ENCODE data around the gene CEACAM4.
"Not testable (repeated sequence)": the region's sequence is repeated elsewhere in the genome, so short reads cannot be mapped to it uniquely, and the experiment has no call there.

The CEACAM4 gene

DNA sequence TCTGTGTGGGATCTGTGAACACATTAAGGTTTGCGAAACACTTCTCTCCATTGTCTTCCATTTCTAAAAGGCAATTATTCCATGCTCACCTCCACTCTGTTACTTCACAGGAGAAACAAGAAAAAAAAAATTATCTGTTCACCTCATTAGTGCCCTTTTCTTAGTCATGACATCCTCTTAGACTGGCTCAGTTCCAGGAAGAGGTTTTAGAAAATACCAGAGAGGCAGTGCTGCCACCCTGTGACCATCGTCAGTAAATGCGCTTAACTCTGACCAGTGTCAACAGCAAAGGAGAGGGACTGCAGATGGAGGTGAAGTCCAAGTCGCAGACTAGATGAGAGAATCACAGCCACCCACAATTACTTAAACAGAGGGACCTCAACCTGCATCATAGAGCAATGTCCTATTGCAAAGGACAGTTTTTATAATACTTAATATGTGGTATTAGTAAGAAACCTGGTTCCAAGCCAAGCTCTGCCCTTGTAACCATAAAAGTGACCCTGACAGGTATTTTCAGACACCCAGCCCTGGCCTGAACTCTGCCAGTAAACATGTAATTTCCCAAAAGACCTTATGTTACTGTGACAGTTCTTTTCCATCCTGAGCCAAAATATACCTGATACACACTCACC lies 31.5 kb downstream of the CEACAM4 start:
- H3K4me3 ChIP-seq (ENCODE audit: low read depth in 1 of 2, low read length in 2 of 2), result no peak overlapping the region
- no peaks in the 10 kb centered on the region for H3K36me3 ChIP-seq (ENCODE audit: insufficient read depth, low read length)
- H3K27me3 ChIP-seq (ENCODE audit: control insufficient read depth in 1 of 2, insufficient read depth in 2 of 2, low read length in 2 of 2), result peaks cover 0 to 8% of the 10 kb centered on the region in 2 donors
- H3K27ac ChIP-seq (ENCODE audit: low read depth, low read length), result no peak overlapping the region
- H3K9me3 ChIP-seq (ENCODE audit: low read length), result no peaks in the 10 kb centered on the region
- no peaks in the 10 kb centered on the region for H3K4me1 ChIP-seq (ENCODE audit: insufficient read depth, low read length)
- H3K9ac ChIP-seq (ENCODE audit: low read length), result no peak overlapping the region

DNA sequence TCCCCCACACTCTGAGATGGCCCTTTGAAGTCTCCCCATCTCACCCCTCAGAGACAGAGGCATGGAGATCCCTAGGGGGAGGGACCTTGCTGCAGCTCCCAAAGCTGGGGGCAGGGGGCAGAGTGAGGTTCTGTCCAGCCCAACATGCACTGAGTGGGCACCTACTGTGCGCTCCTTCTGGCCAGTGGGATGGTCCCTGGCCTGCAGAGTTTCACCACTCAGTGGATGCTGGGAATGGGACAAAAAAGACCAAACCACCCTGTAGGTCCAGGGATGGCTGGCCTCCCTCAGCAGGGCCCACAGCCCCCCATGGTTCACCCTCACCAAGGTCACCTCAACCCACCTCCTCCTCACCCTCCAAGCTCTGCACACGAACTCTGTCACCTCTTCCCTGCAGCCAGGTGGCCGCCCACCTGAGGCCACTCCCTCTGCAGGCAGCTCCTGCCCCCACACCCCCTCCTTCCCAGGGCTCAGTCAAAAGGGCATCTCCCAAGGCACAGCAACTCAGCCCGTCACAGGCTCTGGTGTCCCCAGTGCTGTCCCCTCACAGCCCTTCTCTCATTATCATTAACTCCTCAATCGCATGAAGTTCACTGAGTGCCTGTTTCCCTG lies 34.8 kb downstream of the CEACAM4 start:
- Histone ChIP-seq H3K9me3 (ENCODE audit: low read length) (no peaks in the 10 kb centered on the region), H3K27me3 (ENCODE audit: control insufficient read depth in 1 of 2, insufficient read depth in 2 of 2, low read length in 2 of 2) (peaks cover 0 to 8% of the 10 kb centered on the region in 2 donors), H3K27ac (ENCODE audit: low read depth, low read length) (no peak overlapping the region), H3K4me1 (ENCODE audit: insufficient read depth, low read length) (no peaks in the 10 kb centered on the region), H3K9ac (ENCODE audit: low read length) (no peak overlapping the region), H3K36me3 (ENCODE audit: insufficient read depth, low read length) (no peaks in the 10 kb centered on the region), H3K4me3 (ENCODE audit: low read depth in 1 of 2, low read length in 2 of 2) (no peak overlapping the region)

- peaks cover 0 to 8% of the 10 kb centered on the region in 2 donors for H3K27me3 ChIP-seq (ENCODE audit: control insufficient read depth in 1 of 2, insufficient read depth in 2 of 2, low read length in 2 of 2)
- H3K27ac ChIP-seq (ENCODE audit: low read depth, low read length), result no peak overlapping the region
- no peaks in the 10 kb centered on the region for H3K9me3 ChIP-seq (ENCODE audit: low read length)
- H3K4me3 ChIP-seq (ENCODE audit: low read depth in 1 of 2, low read length in 2 of 2), result no peak overlapping the region
- H3K36me3 ChIP-seq (ENCODE audit: insufficient read depth, low read length), result no peaks in the 10 kb centered on the region
- no peaks in the 10 kb centered on the region for H3K4me1 ChIP-seq (ENCODE audit: insufficient read depth, low read length)
- H3K9ac ChIP-seq (ENCODE audit: low read length), result no peak overlapping the region
Measured at GRCh38 chr19:41590936-41591335, 35.9 kb downstream of the CEACAM4 start.

- Histone ChIP-seq H3K9me3 (ENCODE audit: low read length) (no peaks in the 10 kb centered on the region), H3K9ac (ENCODE audit: low read length) (no peak overlapping the region), H3K27ac (ENCODE audit: low read depth, low read length) (no peak overlapping the region)
Measured at GRCh38 chr19:41589371-41589770, 37.5 kb downstream of the CEACAM4 start.

DNA sequence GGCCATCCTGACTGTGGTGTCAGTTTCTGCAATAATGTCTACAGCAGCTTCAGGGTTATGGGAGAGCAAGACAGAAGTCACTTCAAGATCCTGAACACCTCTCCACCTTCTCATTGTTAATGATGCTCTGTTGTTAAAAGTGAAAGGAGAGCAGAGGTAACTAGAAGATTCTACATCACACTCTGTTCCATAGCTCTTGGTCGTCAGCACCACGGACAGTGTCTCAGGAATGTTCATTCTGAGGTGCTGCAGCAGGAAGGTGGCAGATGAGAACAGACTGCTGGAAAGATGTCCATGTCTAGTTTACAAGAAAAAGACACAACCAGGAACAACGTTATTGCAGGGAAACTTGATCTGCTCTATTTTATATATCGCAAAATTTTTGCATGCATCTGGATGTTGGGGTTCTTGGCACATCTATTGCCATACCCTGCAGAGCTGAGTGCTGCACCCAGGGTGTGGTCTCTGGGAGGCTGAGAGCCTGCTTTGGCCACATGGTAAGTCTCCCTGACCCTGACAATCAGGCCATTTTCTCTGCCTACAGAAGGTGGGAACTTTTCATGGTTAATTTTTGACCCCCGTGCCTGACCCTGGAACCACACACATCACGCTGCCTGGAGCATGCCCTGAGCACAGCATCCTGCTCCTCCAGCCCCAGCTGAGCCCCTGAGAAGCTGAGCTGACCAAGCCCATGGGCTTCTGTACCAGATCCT lies 38.2 kb downstream of the CEACAM4 start:
- no peaks in the 10 kb centered on the region for H3K9me3 ChIP-seq (ENCODE audit: low read length)
- no peak overlapping the region for H3K27ac ChIP-seq (ENCODE audit: low read depth, low read length)
- no peaks in the 10 kb centered on the region for H3K4me1 ChIP-seq (ENCODE audit: insufficient read depth, low read length)
- H3K36me3 ChIP-seq (ENCODE audit: insufficient read depth, low read length), result no peaks in the 10 kb centered on the region
- H3K4me3 ChIP-seq (ENCODE audit: low read depth in 1 of 2, low read length in 2 of 2), result no peak overlapping the region
- peaks cover 0 to 8% of the 10 kb centered on the region in 2 donors for H3K27me3 ChIP-seq (ENCODE audit: control insufficient read depth in 1 of 2, insufficient read depth in 2 of 2, low read length in 2 of 2)
- no peak overlapping the region for H3K9ac ChIP-seq (ENCODE audit: low read length)

More at GRCh38 chr19:41589371-41589770, 37.5 kb downstream of the CEACAM4 start:
- Histone ChIP-seq H3K4me3 (ENCODE audit: low read depth in 1 of 2, low read length in 2 of 2) (no peak overlapping the region), H3K36me3 (ENCODE audit: insufficient read depth, low read length) (no peaks in the 10 kb centered on the region), H3K4me1 (ENCODE audit: insufficient read depth, low read length) (no peaks in the 10 kb centered on the region), H3K27me3 (ENCODE audit: control insufficient read depth in 1 of 2, insufficient read depth in 2 of 2, low read length in 2 of 2) (peaks cover 0 to 8% of the 10 kb centered on the region in 2 donors)

- Histone ChIP-seq H3K27me3 (ENCODE audit: control insufficient read depth in 1 of 2, insufficient read depth in 2 of 2, low read length in 2 of 2) (peaks cover 0 to 8% of the 10 kb centered on the region in 2 donors), H3K4me3 (ENCODE audit: low read depth in 1 of 2, low read length in 2 of 2) (no peak overlapping the region), H3K4me1 (ENCODE audit: insufficient read depth, low read length) (no peaks in the 10 kb centered on the region), H3K9ac (ENCODE audit: low read length) (no peak overlapping the region), H3K9me3 (ENCODE audit: low read length) (no peaks in the 10 kb centered on the region), H3K36me3 (ENCODE audit: insufficient read depth, low read length) (no peaks in the 10 kb centered on the region), H3K27ac (ENCODE audit: low read depth, low read length) (no peak overlapping the region)
Measured at GRCh38 chr19:41587838-41588210, 39.0 kb downstream of the CEACAM4 start.

DNA sequence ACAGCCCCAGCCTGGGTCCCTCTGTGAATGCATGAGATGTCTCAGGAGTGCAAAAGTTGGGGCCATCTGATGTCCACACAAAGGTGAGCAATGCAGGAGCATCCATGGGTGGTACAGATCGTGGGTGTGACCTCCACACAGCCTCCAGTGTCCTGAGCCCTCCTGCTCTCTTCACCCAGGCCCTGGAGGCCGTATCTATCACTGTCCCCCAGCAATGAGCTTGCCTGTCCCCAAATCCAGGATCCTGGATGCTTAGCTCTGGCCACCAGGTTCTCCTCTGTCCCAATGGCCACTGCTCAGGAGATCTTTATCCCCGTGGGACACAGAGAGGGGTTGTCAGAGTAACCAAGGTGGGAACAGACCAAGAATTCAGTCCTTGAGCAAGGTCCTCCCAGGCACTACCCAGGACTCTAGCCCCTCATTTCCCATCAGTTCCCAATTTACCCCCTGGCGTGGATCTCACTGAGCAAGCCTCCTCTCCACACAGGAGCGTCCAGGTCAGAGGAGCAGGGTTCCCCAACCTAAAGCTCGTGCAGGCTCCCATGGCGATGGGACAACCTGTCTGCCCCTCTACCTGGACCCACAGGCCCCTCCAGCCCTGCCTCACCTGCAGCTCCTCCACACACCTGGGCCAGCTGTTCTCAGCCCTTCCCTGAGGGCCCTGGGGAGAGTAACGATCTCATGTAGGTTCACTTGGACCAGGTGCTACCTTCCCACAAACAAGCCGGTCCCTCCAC lies 39.6 kb downstream of the CEACAM4 start:
- no peaks in the 10 kb centered on the region for H3K9me3 ChIP-seq (ENCODE audit: low read length)
- H3K4me1 ChIP-seq (ENCODE audit: insufficient read depth, low read length), result no peaks in the 10 kb centered on the region
- no peak overlapping the region for H3K27ac ChIP-seq (ENCODE audit: low read depth, low read length)
- peaks cover 0 to 5% of the 10 kb centered on the region in 2 donors for H3K27me3 ChIP-seq (ENCODE audit: control insufficient read depth in 1 of 2, insufficient read depth in 2 of 2, low read length in 2 of 2)
- H3K36me3 ChIP-seq (ENCODE audit: insufficient read depth, low read length), result no peaks in the 10 kb centered on the region
- no peak overlapping the region for H3K4me3 ChIP-seq (ENCODE audit: low read depth in 1 of 2, low read length in 2 of 2)
- H3K9ac ChIP-seq (ENCODE audit: low read length), result no peak overlapping the region

DNA sequence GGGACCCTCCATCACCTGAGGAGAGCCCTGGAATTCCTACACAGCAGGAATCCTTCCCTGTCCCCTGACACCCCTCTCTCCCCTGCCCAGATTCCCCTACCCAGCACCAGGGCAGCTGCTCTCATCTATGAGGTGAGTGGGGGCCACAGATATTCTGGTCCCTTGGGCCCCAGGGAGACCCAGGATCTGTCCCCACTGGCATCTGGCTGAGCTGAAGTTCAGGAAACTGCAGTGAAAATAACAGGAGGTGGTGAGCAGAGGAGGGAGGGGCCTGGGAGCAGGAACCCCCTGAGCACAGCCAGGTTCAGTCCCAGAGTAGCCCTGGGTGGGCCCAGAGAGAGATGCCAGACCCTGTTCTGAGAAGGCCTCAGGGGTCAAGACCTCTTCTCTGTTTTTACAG lies 40.8 kb downstream of the CEACAM4 start:
- H3K9me3 ChIP-seq (ENCODE audit: low read length), result no peaks in the 10 kb centered on the region
- no peaks in the 10 kb centered on the region for H3K4me1 ChIP-seq (ENCODE audit: insufficient read depth, low read length)
- H3K36me3 ChIP-seq (ENCODE audit: insufficient read depth, low read length), result no peaks in the 10 kb centered on the region
- H3K27me3 ChIP-seq (ENCODE audit: control insufficient read depth in 1 of 2, insufficient read depth in 2 of 2, low read length in 2 of 2), result no peaks in the 10 kb centered on the region
- no peak overlapping the region for H3K9ac ChIP-seq (ENCODE audit: low read length)
- no peak overlapping the region for H3K4me3 ChIP-seq (ENCODE audit: low read depth in 1 of 2, low read length in 2 of 2)
- no peak overlapping the region for H3K27ac ChIP-seq (ENCODE audit: low read depth, low read length)

DNA sequence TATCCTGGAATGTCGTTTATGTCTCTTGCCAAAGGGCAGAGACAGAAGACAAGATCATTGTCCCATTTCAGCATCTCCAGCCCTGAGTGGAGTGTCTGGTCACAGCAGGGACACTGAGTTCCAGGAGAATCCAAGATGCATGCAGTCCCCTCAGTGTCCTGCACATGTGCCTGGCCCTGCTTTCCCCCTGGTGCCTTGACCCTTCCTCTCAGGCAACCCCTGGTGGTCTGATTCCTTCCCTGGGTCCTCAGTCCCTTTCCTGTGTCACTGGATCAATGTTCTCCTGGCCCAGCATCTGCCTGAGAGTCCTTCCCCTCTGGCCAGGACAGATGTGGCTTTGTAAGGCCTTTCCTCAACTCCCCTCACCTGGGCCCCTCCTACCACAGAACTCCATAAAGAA lies 41.9 kb downstream of the CEACAM4 start:
- H3K4me1 ChIP-seq (ENCODE audit: insufficient read depth, low read length), result no peaks in the 10 kb centered on the region
- no peak overlapping the region for H3K9ac ChIP-seq (ENCODE audit: low read length)
- H3K36me3 ChIP-seq (ENCODE audit: insufficient read depth, low read length), result no peaks in the 10 kb centered on the region
- no peaks in the 10 kb centered on the region for H3K9me3 ChIP-seq (ENCODE audit: low read length)
- H3K27ac ChIP-seq (ENCODE audit: low read depth, low read length), result no peak overlapping the region
- H3K27me3 ChIP-seq (ENCODE audit: control insufficient read depth in 1 of 2, insufficient read depth in 2 of 2, low read length in 2 of 2), result no peaks in the 10 kb centered on the region
- no peak overlapping the region for H3K4me3 ChIP-seq (ENCODE audit: low read depth in 1 of 2, low read length in 2 of 2)

GRCh38 chr19:41584260-41584810 lies 42.5 kb downstream of the CEACAM4 start:
- Histone ChIP-seq H3K9ac (ENCODE audit: low read length) (no peak overlapping the region), H3K36me3 (ENCODE audit: insufficient read depth, low read length) (no peaks in the 10 kb centered on the region)

GRCh38 chr19:41582577-41583182 lies 44.2 kb downstream of the CEACAM4 start:
- H3K36me3 ChIP-seq (ENCODE audit: insufficient read depth, low read length); H3K4me3 ChIP-seq (ENCODE audit: low read depth in 1 of 2, low read length in 2 of 2); H3K9ac ChIP-seq (ENCODE audit: low read length); H3K27ac ChIP-seq (ENCODE audit: low read depth, low read length); H3K4me1 ChIP-seq (ENCODE audit: insufficient read depth, low read length); H3K9me3 ChIP-seq (ENCODE audit: low read length); H3K27me3 ChIP-seq (ENCODE audit: control insufficient read depth in 1 of 2, insufficient read depth in 2 of 2, low read length in 2 of 2): not testable (repeated sequence)

More at GRCh38 chr19:41584260-41584810, 42.5 kb downstream of the CEACAM4 start:
- H3K9me3 ChIP-seq (ENCODE audit: low read length), result no peaks in the 10 kb centered on the region
- no peak overlapping the region for H3K4me3 ChIP-seq (ENCODE audit: low read depth in 1 of 2, low read length in 2 of 2)
- no peaks in the 10 kb centered on the region for H3K27me3 ChIP-seq (ENCODE audit: control insufficient read depth in 1 of 2, insufficient read depth in 2 of 2, low read length in 2 of 2)
- no peak overlapping the region for H3K27ac ChIP-seq (ENCODE audit: low read depth, low read length)
- no peaks in the 10 kb centered on the region for H3K4me1 ChIP-seq (ENCODE audit: insufficient read depth, low read length)
